SH-SY5Y (cell line): Measurements from ENCODE around the gene GLI3.

Experiments
- GATA2 ChIP-seq: IDR thresholded peaks from 2 replicates; pipeline ENCODE4 v1.6.1; 2011; ENCODE audit warnings: mild to moderate bottlenecking, low read depth, low read length
- GATA3 ChIP-seq: IDR thresholded peaks from 2 replicates; pipeline ENCODE4 v1.6.1; 2011; ENCODE audit warnings: low read depth, mild to moderate bottlenecking, low read length, moderate library complexity

DNA sequence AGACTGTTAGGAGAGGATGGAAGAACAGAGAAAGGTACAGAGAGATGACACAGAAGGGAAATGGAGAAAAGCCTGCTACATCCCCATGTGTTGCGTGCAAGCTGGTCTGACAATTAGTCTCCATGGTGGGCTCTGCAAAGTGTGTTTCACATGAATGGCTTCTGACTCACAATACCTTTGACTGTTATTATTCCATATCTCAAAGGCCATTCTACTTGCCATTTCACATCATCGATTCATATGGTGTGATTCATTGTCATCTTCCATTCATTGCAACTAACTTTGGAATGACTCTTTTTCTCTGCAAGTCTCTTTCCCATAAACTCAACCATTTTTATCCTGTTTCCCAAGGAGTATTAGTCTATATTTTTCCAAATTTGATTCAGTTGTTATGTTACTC is 325.2 kb downstream of the GLI3 start:
- no peak for TF ChIP-seq GATA2
- no peak for TF ChIP-seq GATA3
